Activated CD8-positive, alpha-beta T cell treated with anti-CD3 and anti-CD28 coated beads for 36 hours (primary cell): ENCODE data around the gene GEMIN7. TPM values are rescaled to one million over a fixed set of nuclear protein-coding genes. Genes with fewer than 3 reads are reported as not detected.

Experiments used
- ATAC-seq: fragments of 200-7000 bp; cut with Tn5 transposase; one replicate; pipeline ENCODE4 v1.10.0; 2021; ENCODE audit warnings: mild to moderate bottlenecking, moderate library complexity
- CTCF ChIA-PET: fragments of 350-600 bp; sonication (Branson Sonifier 250); formaldehyde crosslinking; loops from one replicate; lab custom pipeline; 2021; ENCODE audit warnings: antibody characterized with exemption; lab: Charles Lee
- POLR2A ChIA-PET: fragments of 350-600 bp; sonication (Branson Sonifier 250); formaldehyde crosslinking; loops from one replicate; lab custom pipeline; 2021; ENCODE audit warnings: antibody characterized with exemption; lab: Charles Lee
- DNase-seq: peaks from one replicate; pipeline ENCODE4 v3.0.0-alpha.2; 2020
- H3K27ac Mint-ChIP-seq: one replicate; pipeline ENCODE4 v1.8.0; 2021; ENCODE audit warnings: mild to moderate bottlenecking, mixed read lengths
- H3K27me3 Mint-ChIP-seq: one replicate; pipeline ENCODE4 v1.8.0; 2021; ENCODE audit warnings: mixed read lengths
- H3K36me3 Mint-ChIP-seq: one replicate; pipeline ENCODE4 v1.8.0; 2021; ENCODE audit warnings: low read depth, mixed read lengths
- H3K4me1 Mint-ChIP-seq: one replicate; pipeline ENCODE4 v1.8.0; 2021; ENCODE audit warnings: low read depth, mixed read lengths
- H3K4me3 Mint-ChIP-seq: one replicate; pipeline ENCODE4 v1.8.0; 2021; ENCODE audit warnings: mild to moderate bottlenecking, moderate library complexity, mixed read lengths
- H3K9me3 Mint-ChIP-seq: one replicate; pipeline ENCODE4 v1.8.0; 2021; ENCODE audit warnings: mixed read lengths
- intact Hi-C: fragments of 100-400 bp; cut with micrococcal nuclease; formaldehyde crosslinking; loops from one replicate; pipeline ENCODE4 v1.10.0; 2022
- total RNA-seq, 2 experiments: library from RNA; stranded (reverse); gene quantifications; one replicate each; pipeline ENCODE4 v1.2.3, GENCODE V29; 2021
- TF ChIP-seq, protein P1 (sequence below): fragments of 200-600 bp; IDR thresholded peaks from one replicate; pipeline ENCODE4 v1.8.0; 2022; ENCODE audit warnings: antibody characterized with exemption, mild to moderate bottlenecking

GEMIN7 gene
- total RNA-seq, 2 experiments from 2014 or later: 44.1 to 46.8 TPM

- ATAC-seq: peak; percentile 46
- Mint-ChIP-seq H3K9me3 (no peaks in the 10 kb centered on the region), H3K4me1 (peaks cover 26% of the 10 kb centered on the region), H3K36me3 (peaks cover 18% of the 10 kb centered on the region), H3K4me3 (peak overlapping the region; percentile 86), H3K27ac (peak overlapping the region; percentile 77), H3K27me3 (no peaks in the 10 kb centered on the region)
- intact Hi-C loops: no loop called here
- TF ChIP-seq, protein P1, sequence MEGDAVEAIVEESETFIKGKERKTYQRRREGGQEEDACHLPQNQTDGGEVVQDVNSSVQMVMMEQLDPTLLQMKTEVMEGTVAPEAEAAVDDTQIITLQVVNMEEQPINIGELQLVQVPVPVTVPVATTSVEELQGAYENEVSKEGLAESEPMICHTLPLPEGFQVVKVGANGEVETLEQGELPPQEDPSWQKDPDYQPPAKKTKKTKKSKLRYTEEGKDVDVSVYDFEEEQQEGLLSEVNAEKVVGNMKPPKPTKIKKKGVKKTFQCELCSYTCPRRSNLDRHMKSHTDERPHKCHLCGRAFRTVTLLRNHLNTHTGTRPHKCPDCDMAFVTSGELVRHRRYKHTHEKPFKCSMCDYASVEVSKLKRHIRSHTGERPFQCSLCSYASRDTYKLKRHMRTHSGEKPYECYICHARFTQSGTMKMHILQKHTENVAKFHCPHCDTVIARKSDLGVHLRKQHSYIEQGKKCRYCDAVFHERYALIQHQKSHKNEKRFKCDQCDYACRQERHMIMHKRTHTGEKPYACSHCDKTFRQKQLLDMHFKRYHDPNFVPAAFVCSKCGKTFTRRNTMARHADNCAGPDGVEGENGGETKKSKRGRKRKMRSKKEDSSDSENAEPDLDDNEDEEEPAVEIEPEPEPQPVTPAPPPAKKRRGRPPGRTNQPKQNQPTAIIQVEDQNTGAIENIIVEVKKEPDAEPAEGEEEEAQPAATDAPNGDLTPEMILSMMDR: no peak
- POLR2A ChIA-PET: interaction anchor here (1.0 to 2.1 kb wide), 4 partner anchors 9 to 103 kb away, joined by 3 to 9 read pairs (median 3); partner anchors contain the start of genes BLOC1S3 and TRAPPC6A
- peak; percentile 60 for DNase-seq
- CTCF ChIA-PET: interaction anchor here (1.9 to 2.0 kb wide), 2 partner anchors 16 to 50 kb away, joined by 6 to 10 read pairs; no protein-coding TSS in a partner anchor
Observed at GRCh38 chr19:45075301-45076028, 3.6 kb upstream of the GEMIN7 start.

GRCh38 chr19:45076029-45076850, 2.8 kb upstream of the GEMIN7 start, which contains the start of gene ZNF296:
Gene ZNF296 (minus strand): TSS chr19:45076478. CDS start chr19:45076373, 105 bp downstream.
- no peaks in the 10 kb centered on the region for H3K9me3 Mint-ChIP-seq
- ChIA-PET CTCF (interaction anchor here (1.0 to 2.0 kb wide), 2 partner anchors 14 to 17 kb away, joined by 5 to 10 read pairs; no protein-coding TSS in a partner anchor), POLR2A (interaction anchor here (0.9 to 2.1 kb wide), 4 partner anchors 10 to 55 kb away, joined by 3 to 9 read pairs (median 3); no protein-coding TSS in a partner anchor)
- peaks cover 30% of the 10 kb centered on the region for H3K4me1 Mint-ChIP-seq
- peak within 1 kb of the TSS; percentile 86 for H3K4me3 Mint-ChIP-seq
- DNase-seq: peak; percentile 86
- intact Hi-C loops: no loop called here
- H3K27me3 Mint-ChIP-seq: no peaks in the 10 kb centered on the region
- TF ChIP-seq, protein P1: no peak
- peaks cover 19% of the 10 kb centered on the region for H3K36me3 Mint-ChIP-seq
- H3K27ac Mint-ChIP-seq: peak within 1 kb of the TSS; percentile 77
- peak; percentile 78 for ATAC-seq

DNA sequence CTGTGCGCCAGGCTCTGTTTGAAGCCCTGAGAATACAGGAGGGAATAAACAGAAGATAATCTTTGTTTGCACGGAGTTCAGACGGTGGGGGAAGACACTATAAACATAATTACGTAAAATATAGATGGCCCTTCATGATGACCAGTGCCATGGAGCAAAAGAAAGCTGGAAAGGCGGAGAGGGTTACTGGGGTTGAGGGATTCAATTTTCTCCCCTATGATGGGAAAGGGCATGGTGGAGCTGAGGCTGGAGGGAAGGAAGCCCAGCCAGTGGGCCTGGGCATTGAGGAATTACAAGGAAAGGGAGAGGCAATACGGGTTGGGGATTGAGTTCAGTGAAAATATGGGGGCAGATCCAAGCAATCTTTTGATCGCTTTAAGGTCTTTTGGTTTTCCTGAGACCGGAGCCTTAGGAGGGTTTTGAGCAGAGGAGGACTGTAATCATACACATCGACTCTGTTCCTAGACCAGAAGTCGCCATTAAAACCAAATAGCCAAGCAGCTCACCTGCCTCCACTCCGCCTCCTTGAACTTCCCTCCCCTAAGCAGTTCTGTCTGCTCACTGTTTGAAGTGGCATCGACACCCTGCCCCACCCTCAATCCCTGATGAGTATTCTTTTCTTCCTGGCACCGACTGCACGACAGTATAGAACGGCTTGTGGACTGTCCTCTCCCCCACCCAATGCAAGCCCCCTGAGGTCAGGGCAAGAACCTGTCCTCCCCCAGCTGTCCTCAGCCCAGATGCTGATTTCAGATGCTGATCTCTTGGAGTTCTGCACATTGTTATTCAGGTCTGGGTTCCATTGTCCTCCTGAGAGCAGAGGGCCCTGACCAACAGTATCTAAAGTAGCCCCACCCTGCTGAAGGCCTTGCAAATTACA, 2.0 kb upstream of the GEMIN7 start:
- intact Hi-C loops: no loop called here
- TF ChIP-seq, protein P1: no peak
- POLR2A ChIA-PET: interaction anchor here (0.9 to 1.2 kb wide), 4 partner anchors 12 to 54 kb away, joined by 3 to 4 read pairs (median 3); no protein-coding TSS in a partner anchor
- peak overlapping the region; percentile 74 for H3K27ac Mint-ChIP-seq
- CTCF ChIA-PET: interaction anchor here (1.0 kb wide), 1 partner anchor 13 kb away, joined by 5 read pairs; no protein-coding TSS in a partner anchor
- H3K36me3 Mint-ChIP-seq: peaks cover 26% of the 10 kb centered on the region
- no peaks in the 10 kb centered on the region for H3K27me3 Mint-ChIP-seq
- peak overlapping the region; percentile 86 for H3K4me3 Mint-ChIP-seq
- ATAC-seq (no peak), DNase-seq (no peak)
- no peaks in the 10 kb centered on the region for H3K9me3 Mint-ChIP-seq
- H3K4me1 Mint-ChIP-seq: peaks cover 37% of the 10 kb centered on the region

- H3K27ac Mint-ChIP-seq: peak overlapping the region; percentile 91
- POLR2A ChIA-PET: interaction anchor here (0.7 to 2.9 kb wide), 9 partner anchors 9 to 93 kb away, joined by 3 to 18 read pairs (median 4); partner anchors contain the start of genes CLASRP and PPP1R37
- intact Hi-C loops: no loop called here
- ATAC-seq (peak; percentile 7), DNase-seq (no peak)
- peaks cover 32% of the 10 kb centered on the region for H3K36me3 Mint-ChIP-seq
- no peaks in the 10 kb centered on the region for H3K9me3 Mint-ChIP-seq
- H3K27me3 Mint-ChIP-seq: no peaks in the 10 kb centered on the region
- H3K4me3 Mint-ChIP-seq: peak overlapping the region; percentile 98
- TF ChIP-seq, protein P1: no peak
- peaks cover 40% of the 10 kb centered on the region for H3K4me1 Mint-ChIP-seq
- CTCF ChIA-PET: interaction anchor here (0.8 to 3.0 kb wide), 7 partner anchors 9 to 400 kb away, joined by 3 to 14 read pairs (median 6); partner anchors contain the start of genes BLOC1S3 and TRAPPC6A
Observed at GRCh38 chr19:45078390-45079062, 534 bp upstream of the GEMIN7 start.
